GM21367 (cell line): ENCODE results near the gene TRIAP1.
A peak's percentile ranks its signal among the peaks of the same experiment; 100 is the strongest.
"Not testable (repeated sequence)": the region's sequence is repeated elsewhere in the genome, so short reads cannot be mapped to it uniquely, and the experiment has no call there.

Experiments
- ATAC-seq: cut with Tn5 transposase; IDR thresholded peaks from one replicate; pipeline ENCODE4 v1.9.1; 2021; ENCODE audit not compliant: unreplicated experiment

The TRIAP1 gene

DNA sequence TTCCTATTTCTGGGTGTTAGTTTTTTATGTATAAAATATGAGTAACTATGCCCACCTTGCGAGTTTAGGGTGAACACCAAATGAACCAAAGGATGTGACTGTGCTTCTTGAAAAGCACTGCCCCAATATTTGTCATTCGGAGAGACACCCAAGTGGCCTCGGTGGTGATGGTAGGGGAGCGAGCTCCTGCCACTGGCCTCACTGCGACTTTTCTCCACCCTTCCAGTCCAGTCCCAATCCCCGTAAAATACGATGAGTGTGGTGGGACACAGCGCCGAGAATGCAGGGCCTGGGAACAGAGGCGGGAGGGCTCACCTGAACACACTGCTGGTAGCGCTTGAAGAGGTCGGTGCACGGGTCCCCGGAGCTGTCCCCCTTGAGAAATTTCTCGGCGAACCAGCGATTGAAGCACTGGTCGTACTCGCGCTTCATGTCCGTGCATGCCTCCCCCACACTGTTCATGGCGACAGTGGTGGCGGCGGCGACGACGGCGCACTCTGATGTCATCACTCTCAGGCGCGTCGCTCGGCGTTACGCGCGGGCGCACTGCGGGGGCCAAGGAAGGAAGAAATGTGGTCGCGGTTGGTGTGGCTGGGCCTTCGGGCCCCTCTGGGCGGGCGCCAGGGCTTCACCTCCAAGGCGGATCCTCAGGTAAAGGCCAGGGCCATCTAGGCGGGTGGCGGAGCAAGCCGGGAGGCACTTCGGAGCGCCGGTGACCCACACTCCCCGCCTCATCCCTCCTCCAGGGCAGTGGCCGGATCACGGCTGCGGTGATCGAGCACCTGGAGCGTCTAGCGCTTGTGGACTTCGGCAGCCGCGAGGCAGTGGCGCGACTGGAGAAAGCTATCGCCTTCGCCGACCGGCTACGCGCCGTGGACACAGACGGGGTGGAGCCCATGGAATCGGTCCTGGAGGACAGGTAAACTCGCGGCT, at the start of gene TRIAP1, which contains the start of gene GATC:
Gene TRIAP1, minus strand, starts transcription at position 474 of the 933 bp plus-strand sequence. Its CDS starts 12 bp downstream, at position 462.
Gene GATC, plus strand, starts transcription at position 534 of the 933 bp plus-strand sequence. Its CDS starts 37 bp downstream, at position 571.
- ATAC-seq, result peak; percentile 74

DNA sequence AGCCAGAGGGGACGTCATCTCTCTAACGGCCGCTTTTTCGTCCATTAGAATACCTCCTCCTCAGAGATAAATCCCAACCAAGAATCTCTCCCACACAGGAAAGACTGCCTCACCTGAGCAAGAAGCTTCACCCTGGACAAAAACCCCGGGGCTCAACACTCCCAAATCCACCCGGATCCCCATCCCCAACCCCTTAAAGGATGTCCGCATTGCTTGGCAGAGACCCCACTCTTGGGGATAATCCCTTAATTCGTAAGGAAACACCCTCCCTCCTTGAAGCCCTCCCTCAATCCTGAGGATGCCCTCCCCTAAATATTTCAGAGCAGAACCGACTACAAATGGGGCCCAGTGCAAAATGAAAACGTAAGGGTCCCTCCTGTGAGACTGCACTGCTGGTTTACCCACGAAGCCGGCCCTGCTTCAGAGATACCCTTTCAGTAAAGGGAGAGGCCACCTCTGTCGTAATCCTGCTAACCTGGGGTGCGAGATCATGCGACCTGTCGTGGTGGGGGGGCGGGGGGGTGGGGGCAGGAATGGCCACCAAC, 49.1 kb upstream of the TRIAP1 start:
- peak; percentile 4 for ATAC-seq

DNA sequence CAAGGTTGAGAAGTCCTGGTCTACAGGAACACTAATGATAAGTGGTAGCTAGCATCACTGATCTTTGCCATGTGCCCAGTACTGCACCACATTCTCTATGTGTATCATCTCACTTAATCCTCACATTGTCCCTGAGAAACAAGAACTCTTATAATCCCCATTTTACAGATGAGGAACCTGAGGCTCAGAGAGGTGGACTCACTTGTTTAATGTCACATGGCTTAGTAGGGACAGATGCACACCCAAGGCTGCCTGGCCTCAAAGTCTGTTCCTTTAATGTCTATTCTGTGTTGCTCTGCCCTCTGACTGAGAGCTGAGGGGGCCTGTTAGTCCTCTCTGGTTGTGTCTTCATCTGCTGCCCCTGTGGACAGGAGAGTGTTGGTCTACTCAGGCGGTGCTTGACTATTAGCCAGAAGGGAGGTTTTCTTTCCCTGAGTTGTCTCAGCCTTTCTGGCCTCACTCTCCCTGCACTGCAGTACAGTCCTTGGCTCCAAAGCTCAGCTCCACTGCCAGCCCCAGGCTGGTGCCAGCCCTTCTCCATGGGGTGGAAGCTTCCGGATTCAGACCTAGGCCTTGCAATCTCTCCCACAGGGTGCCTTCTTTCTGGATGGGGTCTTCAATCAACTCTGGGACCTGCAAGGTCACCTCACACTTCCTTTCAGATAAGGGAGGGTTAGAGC, 44.8 kb upstream of the TRIAP1 start:
- no peak for ATAC-seq

DNA sequence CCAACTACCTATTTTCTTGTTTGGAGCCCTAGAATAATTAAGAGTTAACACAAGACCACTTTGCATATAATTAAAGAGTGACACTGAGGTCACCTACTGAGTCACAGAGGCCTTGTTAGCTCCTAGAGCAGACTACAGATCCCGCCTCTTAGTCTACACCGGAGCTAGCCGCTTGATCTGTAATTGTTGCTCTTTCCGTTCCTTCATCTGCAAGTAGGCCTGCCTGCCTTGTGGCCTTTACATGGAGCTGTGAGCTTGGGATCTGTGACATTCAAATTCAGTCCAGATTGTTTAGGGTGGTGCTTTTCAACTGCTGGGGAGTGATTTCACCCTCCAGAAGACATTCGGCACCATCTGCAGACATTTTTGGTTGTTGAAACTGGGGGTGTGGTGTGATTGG, 44.1 kb upstream of the TRIAP1 start:
- ATAC-seq, result no peak

DNA sequence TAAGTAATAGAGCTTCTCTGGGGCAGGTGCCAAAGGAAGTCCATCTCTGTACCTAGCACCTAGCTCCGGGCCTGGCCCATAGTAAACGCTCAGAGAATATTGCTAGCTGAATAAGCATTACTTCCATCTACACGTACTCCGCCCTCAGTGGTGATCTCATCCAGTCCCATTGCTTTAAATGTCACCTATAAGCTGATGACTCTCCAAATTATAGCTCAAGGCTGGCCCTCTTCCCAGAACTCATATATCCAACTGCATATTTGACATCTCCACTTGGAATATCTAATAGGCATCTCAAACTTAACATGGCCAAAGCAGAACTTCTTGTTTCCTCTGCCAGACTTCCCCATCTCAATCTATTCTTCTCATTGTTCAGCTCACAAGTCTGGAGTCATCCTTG, 42.8 kb upstream of the TRIAP1 start:
- ATAC-seq, result no peak

DNA sequence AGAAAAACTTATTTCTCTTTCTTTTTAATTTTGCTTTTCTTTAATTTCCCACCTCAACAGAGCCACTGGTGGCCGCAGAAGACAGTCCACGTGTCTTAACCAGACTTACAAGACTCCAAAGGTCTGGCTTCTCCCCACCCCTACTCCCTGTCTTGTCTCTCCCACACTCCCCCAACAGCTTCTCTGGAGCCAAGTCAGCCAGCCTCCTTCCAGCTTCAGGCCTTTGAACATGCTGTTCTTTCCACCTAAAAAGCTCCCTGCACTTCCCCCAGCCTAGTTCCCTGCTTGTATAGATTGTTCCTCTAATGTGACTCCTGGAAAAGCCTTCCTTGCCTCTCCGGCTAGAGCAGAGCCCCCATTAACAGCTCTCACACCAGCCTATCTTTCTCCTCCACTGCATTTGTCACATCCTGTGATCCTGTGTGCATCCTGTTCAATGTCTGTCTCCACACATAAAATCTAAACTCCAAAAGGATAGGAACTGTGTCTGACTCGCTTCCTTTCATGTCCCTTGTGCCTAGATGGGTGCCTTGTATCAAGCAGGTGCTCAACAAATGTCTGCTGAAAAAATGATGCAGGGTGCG, 42.0 kb upstream of the TRIAP1 start:
- no peak for ATAC-seq

DNA sequence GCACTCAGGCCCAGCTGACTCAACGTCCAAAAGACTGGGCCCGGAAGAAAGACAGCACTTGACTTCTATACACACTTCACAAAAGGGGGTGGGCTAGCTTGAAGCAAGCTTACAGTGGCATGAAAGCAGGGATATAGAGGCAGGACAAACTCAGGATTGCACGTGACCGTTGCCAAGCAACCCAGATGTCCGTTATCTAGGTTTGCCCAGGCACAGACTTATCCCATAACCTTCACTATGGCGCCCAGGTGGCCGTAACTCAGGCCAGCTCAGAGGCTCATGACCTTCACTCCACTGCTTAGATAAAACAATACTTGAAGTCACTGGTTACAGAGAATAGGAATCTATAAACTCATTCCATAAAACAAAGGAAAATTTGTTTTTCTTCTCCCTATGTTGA, 41.4 kb upstream of the TRIAP1 start:
- ATAC-seq, result not testable (repeated sequence)

DNA sequence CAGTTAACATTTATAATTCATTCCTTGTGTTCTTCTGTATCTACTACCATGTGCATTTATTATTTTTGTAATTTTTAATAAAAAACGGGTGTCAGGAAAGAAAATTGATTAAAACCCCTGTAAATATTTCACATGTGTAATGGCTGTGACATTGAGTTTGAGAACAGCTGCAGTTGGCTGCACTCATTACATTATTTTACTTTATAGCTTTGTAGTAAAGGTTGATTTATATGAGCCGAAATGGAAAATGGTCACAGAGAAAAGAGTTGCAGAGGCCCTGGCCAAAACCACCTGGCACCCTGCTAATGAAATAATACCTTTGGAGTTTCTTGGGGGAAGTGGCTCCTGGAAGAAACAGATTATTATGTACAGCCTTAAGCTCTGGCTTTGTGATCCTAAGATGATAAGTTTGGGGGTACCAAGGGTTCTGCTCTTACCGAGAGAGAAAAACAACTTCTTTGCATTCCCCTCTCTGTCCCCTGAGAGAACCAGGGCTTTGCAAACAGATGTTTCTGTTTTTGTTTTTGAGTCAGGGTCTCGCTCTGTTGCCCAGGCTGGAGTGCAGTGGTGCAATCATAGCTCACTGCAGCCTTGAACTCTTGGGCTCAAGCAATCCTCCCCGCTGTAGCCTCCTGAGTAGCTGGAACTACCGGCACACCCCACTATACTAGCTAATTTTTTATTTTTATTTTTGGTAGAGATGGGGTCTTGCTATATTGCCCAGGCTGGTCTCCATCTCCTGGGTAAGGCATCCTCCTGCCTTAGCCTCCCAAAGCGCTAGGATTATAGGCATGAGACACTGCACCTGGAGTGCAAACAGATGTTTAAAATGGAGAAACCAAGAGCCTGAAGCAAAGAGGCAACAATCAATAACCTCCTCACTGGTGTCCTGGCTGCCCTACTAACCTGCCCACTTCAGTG, 40.0 kb upstream of the TRIAP1 start:
- ATAC-seq, result no peak

DNA sequence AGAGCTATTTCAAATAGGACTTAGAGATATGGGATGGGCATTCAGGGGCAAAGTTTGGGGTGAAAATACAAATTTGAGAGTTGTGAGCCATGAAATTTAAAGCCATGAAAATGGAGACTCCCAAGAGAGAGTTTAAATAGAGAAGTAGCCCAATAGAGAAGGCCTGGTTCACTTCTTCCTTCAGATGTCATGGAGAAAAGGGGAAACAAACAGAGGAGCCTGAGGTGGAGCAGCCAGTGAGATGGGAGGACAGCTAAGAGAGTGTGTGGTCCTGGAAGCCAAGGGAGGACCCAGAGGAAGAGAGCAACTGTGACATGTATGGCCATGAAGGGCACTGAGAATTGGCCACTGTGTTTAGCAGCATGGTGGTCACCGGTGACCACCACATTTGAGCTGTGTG, 37.4 kb upstream of the TRIAP1 start:
- ATAC-seq, result no peak

DNA sequence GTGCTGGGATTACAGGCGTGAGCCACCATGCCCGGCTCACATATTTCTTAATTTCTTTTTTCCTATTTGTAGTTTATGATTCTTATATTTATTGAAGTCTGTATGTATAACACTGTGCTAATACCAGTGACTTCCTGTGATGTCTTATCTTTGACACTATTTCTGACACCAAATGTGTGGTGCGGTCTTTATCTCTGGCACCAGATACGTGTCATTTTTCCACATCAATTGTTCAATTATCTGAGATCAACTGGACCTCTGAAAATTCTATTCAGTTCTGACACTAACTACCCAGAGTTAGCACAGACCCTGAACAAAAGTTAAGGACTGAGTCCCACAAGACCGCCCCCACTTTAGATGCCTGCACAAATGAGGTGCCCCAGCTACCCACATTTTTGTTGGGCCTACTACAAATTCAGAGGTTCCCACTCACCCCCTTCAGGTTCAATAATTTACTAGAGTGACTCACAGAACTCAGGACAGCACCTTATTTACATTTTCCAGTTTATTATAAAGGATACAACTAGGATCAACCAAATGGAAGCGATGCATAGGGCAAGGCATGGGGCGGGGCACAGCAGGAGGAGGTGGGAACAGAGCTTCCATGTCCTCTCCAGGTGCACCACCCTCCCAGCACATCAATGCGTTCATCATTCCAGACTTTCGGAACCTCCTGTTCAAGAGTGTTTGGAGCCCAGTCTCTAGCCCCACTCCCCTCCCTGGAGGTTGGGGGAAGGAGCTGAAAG, 35.0 kb upstream of the TRIAP1 start:
- ATAC-seq, result no peak

DNA sequence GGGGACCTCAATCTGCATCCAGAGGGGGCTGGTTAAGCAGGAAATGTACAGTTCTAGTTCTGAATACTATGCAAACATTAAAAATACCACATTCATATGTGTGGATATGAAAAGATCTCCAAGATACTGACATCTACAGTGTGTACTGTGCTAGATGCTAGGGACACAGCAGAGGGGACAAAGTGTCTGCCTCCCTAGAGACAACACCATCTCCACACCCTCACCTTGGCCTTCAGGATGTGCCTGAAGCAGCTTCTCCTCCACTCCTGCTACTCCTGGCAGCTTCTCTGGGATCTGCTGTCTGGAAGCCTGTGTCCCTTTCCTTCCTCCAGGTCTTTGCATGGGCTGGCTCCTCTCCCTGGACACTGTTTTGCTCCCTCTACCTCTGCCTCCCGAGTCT, 34.0 kb upstream of the TRIAP1 start:
- ATAC-seq, result no peak

DNA sequence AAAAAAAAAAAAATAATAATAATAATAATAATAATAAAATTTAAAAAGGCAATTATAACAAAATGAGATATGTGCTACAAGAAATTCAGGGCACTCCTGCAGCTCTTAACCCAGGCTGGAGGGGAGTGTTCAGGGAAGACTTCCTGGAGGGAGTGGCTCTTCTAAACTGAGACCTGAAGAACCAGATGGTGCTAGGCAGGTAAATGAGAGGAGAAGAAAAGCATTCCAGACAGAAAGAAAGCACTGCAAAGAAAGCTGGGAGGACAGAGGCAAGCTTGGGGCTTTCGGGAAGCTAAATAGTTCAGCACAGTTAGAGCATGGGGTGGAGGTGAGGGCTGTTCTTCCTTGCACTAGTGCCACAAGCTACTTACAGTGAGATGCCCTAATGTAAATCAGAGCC, 33.3 kb upstream of the TRIAP1 start:
- no peak for ATAC-seq

DNA sequence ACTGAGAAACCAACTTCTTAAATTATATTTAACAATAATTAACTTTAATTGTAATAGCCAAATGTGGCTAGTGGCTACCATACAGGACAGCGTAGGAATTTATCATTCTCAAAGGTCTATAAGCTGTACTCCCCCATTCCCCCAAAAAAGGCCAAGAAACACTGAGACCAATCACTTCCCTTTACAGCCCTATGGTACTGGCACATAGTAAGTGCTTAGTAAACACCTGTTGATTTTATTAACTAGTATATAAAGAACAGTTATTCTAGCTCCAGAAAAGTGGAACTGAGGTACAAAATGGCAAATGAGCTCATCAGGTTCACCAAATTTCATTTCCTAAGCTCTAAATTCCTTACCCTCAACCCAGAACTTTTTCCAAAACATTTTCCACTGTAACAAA, 29.5 kb upstream of the TRIAP1 start:
- ATAC-seq, result no peak

DNA sequence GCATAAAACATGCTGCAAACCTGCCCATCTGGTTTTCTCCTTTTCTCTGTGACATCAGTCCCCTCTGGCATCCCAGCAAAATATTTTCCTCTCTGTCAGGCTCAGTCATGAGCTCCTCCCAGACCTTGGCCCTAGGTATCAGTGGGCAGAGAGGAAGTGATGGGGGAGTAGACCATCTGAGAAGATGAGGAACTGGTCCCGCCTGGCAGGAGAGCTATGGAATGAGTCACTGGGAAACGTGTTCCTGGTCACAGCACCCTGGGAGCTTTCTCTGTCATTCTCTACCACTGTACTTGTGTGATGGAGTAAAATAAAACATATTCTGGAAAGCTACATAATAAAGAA, 28.4 kb upstream of the TRIAP1 start:
- no peak for ATAC-seq

DNA sequence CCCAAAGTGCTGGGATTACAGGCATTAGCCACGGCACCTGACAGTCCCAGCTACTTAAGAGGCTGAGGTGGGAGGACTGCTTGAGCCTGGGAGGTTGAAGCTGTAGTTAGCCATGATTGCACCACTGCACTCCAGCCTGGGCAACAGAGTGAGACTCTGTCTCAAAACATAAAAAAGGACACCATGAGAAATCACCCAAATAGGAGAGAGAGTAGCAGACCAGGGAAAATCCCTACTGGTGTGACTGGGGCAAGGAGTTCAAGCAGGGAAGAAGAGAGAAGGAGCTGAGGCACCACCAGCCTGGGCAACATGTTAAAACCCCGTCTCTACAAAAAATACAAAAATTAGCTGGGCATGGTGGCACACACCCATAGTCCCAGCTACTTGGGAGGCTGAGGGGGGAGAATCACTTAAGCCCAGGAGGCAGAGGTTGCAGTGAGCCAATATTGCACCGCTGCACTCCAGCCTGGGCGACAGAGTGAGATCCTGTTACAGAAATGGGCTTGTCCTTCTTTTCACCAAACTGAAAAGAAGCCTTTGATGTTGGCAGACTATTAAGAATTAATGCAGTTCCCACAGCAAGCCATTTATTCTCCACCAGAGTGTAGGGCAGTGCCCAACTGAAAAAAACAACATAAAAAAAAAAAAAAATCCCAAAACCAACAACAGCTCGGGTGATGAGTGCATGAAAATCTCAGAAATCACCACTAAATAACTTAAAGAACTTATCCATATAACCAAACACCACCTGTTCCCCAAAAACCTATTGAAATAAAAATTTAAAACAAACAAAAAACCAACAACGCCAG, 27.8 kb upstream of the TRIAP1 start:
- no peak for ATAC-seq

DNA sequence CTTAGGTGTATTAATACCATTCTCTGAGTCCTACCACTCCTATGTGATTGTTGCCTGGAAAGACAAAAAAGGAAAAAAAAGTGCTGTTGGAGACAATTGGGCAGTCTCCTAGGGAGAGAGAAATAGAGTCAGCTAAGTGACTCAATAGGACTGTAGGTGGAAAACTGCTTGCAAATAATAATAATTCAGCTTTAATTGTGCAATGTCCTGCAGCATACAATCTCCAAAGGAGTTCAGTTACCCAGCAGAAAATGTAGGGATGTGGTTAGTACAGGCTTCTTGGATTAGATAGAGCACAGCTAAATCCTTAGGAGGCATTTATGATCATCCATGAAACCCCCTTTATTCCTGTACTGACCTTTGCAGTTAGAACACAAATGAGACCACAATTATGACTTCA, 26.3 kb upstream of the TRIAP1 start:
- ATAC-seq, result no peak

DNA sequence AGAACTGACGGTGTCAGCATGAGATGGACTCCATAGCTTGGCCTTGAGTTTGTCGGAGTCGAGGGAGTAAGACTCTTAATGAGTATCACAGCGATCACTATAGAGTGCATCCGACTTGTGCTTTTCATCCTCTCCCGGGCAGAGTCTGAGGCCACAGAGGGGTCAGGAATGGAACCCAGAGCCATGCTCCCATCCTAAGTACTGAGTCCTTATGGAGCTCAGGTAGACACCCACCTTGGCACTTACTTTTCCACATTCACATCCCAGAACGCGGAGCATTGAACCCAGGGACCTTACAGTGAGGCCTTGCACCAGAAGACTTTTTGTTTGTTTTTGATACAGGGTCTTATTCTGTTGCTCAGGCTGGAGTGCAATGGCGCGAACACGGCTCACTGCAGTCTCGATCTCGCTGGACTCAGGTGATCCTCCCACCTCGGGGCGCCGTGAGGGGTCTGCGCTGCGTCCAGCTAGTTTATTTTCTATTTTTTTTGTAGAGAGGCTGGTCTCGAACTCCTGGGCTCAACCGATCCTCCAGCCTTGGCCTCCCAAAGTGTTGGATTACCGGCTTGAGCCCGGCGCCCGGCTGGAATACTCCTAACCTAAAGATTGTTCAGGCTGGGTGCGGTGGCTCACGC, 24.1 kb upstream of the TRIAP1 start:
- ATAC-seq, result peak; percentile 22

DNA sequence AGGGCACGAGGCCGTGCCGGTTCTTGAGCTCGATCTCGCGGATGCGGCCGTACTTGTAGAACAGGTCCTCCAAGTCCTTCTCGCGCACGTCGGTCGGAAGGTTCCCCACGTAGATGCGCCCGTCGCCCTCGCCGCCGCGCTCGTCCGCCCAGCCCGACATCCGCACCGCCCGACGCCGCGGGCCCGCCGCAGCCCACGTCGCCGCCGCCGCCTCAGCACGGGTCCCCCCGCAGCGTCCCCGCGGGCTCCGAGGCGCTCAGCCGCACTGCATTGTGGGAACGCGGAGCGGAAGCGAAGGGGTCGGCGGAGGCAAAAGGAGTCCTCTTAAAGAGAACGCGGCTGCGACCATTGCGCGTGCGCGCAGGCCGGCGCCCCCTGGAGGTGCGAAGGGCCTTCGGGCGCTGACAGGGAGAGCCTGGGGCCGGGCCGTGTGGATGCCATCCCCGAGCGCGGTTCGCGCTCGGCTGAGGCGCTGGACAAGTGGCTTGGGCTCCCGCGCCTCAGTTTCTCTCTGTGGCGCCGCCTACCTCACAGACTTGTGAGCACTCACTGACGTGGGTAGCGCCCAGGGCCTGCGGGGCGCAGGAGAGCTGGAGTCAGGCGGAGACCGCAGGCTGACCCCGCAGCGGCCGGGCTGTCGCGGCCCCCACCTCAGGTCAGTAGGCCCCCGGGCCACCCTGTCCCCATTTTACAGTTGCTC, 23.4 kb upstream of the TRIAP1 start, which contains the start of gene SRSF9:
Gene SRSF9, minus strand, starts transcription at position 299 of the 700 bp plus-strand sequence. Its CDS starts 139 bp downstream, at position 160.
- ATAC-seq, result peak; percentile 75
